KMS-11 (cell line): ENCODE measurements around the gene LENG8.
"Not testable (repeated sequence)": the region's sequence is repeated elsewhere in the genome, so short reads cannot be mapped to it uniquely, and the experiment has no call there.

Experiments
- H2AFZ ChIP-seq: fragments of 200-600 bp; sonication (generic); 2 replicates; pipeline ENCODE4 v1.6.1; 2016; ENCODE audit warnings: antibody characterized with exemption, mixed run types, low read depth
- H3K27ac ChIP-seq: fragments of 200-600 bp; sonication (generic); 2 replicates; pipeline ENCODE4 v1.6.1; 2016; ENCODE audit warnings: mild to moderate bottlenecking, mixed run types
- H3K27me3 ChIP-seq: fragments of 200-600 bp; sonication (generic); 2 replicates; pipeline ENCODE4 v1.6.1; 2017; ENCODE audit warnings: mild to moderate bottlenecking, low read depth, mixed run types, moderate library complexity; ENCODE audit not compliant: insufficient read depth
- H3K36me3 ChIP-seq: fragments of 200-600 bp; sonication (generic); 2 replicates; pipeline ENCODE4 v1.6.1; 2017; ENCODE audit warnings: mild to moderate bottlenecking, mixed run types; ENCODE audit not compliant: insufficient read depth
- H3K4me1 ChIP-seq: fragments of 200-600 bp; sonication (generic); 2 replicates; pipeline ENCODE4 v1.6.1; 2016; ENCODE audit warnings: mild to moderate bottlenecking, low read depth, mixed run types; ENCODE audit not compliant: poor library complexity, severe bottlenecking
- H3K4me2 ChIP-seq: fragments of 200-600 bp; sonication (generic); 2 replicates; pipeline ENCODE4 v1.7.0; 2016; ENCODE audit warnings: mild to moderate bottlenecking, mixed run types
- H3K4me3 ChIP-seq: fragments of 200-600 bp; sonication (generic); IDR thresholded peaks from 2 replicates; pipeline ENCODE4 v1.6.1; 2017; ENCODE audit warnings: low read depth, low read length, mixed read lengths; ENCODE audit not compliant: insufficient read depth
- H3K79me2 ChIP-seq: fragments of 200-600 bp; sonication (generic); 2 replicates; pipeline ENCODE4 v1.6.1; 2016; ENCODE audit warnings: low read depth, mixed run types; ENCODE audit not compliant: insufficient read depth
- H3K9ac ChIP-seq: fragments of 200-600 bp; sonication (generic); 2 replicates; pipeline ENCODE4 v1.6.1; 2016; ENCODE audit warnings: mild to moderate bottlenecking, mixed run types
- H4K20me1 ChIP-seq: fragments of 200-600 bp; sonication (generic); 2 replicates; pipeline ENCODE4 v1.6.1; 2016; ENCODE audit warnings: mild to moderate bottlenecking, mixed run types; ENCODE audit not compliant: insufficient read depth
- CTCF ChIP-seq: fragments of 200-600 bp; sonication (generic); conservative IDR thresholded peaks from 2 replicates; pipeline ENCODE4 v1.6.1; 2017; ENCODE audit warnings: low read depth, mild to moderate bottlenecking, antibody characterized with exemption, low read length, moderate library complexity, mixed read lengths

LENG8 gene

GRCh38 chr19:54464630-54465425, 15.8 kb downstream of the LENG8 start:
- H3K4me3 ChIP-seq = no peak overlapping the region
- H3K27me3 ChIP-seq = peaks cover 30% of the 10 kb centered on the region
- no peak overlapping the region; the same call in 1 of the 2 replicates for H3K9ac ChIP-seq
- peak overlapping the region; percentile 82; the same call in 1 of the 2 replicates for H3K4me2 ChIP-seq
- H3K36me3 ChIP-seq = no peaks in the 10 kb centered on the region
- H4K20me1 ChIP-seq = no peaks in the 10 kb centered on the region
- peaks cover 7% of the 10 kb centered on the region for H3K4me1 ChIP-seq
- TF ChIP-seq CTCF = no peak
- H2AFZ ChIP-seq = peak overlapping the region; percentile 84
- peaks cover 23% of the 10 kb centered on the region; the same call in 1 of the 2 replicates for H3K79me2 ChIP-seq
- H3K27ac ChIP-seq = peak overlapping the region; percentile 95

- Histone ChIP-seq H3K4me1 (peaks cover 7% of the 10 kb centered on the region), H3K4me3 (no peak overlapping the region), H3K4me2 (no peak overlapping the region), H3K79me2 (peaks cover 23% of the 10 kb centered on the region; the same call in 1 of the 2 replicates), H4K20me1 (no peaks in the 10 kb centered on the region), H2AFZ (no peak overlapping the region), H3K9ac (no peak overlapping the region), H3K36me3 (no peaks in the 10 kb centered on the region), H3K27ac (no peak overlapping the region), H3K27me3 (peaks cover 37% of the 10 kb centered on the region)
- TF ChIP-seq CTCF = no peak
Measured at GRCh38 chr19:54465426-54466109, 16.6 kb downstream of the LENG8 start.

- H3K4me3 ChIP-seq, H3K9ac ChIP-seq, H3K27ac ChIP-seq, H3K4me2 ChIP-seq, H2AFZ ChIP-seq, H3K36me3 ChIP-seq, H4K20me1 ChIP-seq, H3K4me1 ChIP-seq: not testable (repeated sequence)
- Histone ChIP-seq H3K27me3 (peaks cover 42% of the 10 kb centered on the region), H3K79me2 (peaks cover 18% of the 10 kb centered on the region; the same call in 1 of the 2 replicates)
Measured at GRCh38 chr19:54466110-54466480, 17.1 kb downstream of the LENG8 start.

- Histone ChIP-seq H3K4me2 (no peak overlapping the region), H3K4me3 (no peak overlapping the region), H3K36me3 (no peaks in the 10 kb centered on the region), H3K9ac (no peak overlapping the region), H3K79me2 (no peaks in the 10 kb centered on the region), H2AFZ (no peak overlapping the region), H3K4me1 (no peaks in the 10 kb centered on the region), H4K20me1 (no peaks in the 10 kb centered on the region), H3K27me3 (peaks cover 57% of the 10 kb centered on the region), H3K27ac (no peak overlapping the region)
- no peak for TF ChIP-seq CTCF
Measured at GRCh38 chr19:54469496-54469934, 20.5 kb downstream of the LENG8 start.
